GM18870 (cell line): Measurements from ENCODE around the gene PFKL.

Source experiments
- ATAC-seq: cut with Tn5 transposase; IDR thresholded peaks from one replicate; pipeline ENCODE4 v1.9.1; 2021; ENCODE audit warnings: moderate library complexity; ENCODE audit not compliant: unreplicated experiment

The PFKL gene

GRCh38 chr21:44374601-44375280 is 74.9 kb downstream of the PFKL start:
- ATAC-seq, result no peak

- ATAC-seq, result no peak
These were observed 75.4 kb downstream of the PFKL start for GRCh38 chr21:44375281-44375651.

- ATAC-seq, result no peak
These were observed 75.9 kb downstream of the PFKL start for GRCh38 chr21:44375761-44376241.

- no peak for ATAC-seq
These were observed 76.8 kb downstream of the PFKL start for GRCh38 chr21:44376606-44377005.
